Esophagus squamous epithelium (tissue), 4 donors: ENCODE results near the gene CDK16.

Experiments used
- POLR2A ChIP-seq, 4 donors: fragments of 450-650 bp; IDR thresholded peaks; one replicate each; pipeline ENCODE4 v1.6.1; 2017; ENCODE audit warnings: antibody characterized with exemption in 4 of 4, mild to moderate bottlenecking in 4 of 4, moderate library complexity in 3 of 4
- TF ChIP-seq, protein P1 (sequence below), 6 experiments: fragments of 450-650 bp in 4 of 6; fragments of 200-600 bp in 2 of 6; sonication (generic) in 2 of 6; IDR thresholded peaks; one replicate each; pipeline ENCODE4 v1.5.1; 2016 to 2019; ENCODE audit warnings: antibody characterized with exemption in 6 of 6, mild to moderate bottlenecking in 4 of 6, moderate library complexity in 4 of 6

DNA sequence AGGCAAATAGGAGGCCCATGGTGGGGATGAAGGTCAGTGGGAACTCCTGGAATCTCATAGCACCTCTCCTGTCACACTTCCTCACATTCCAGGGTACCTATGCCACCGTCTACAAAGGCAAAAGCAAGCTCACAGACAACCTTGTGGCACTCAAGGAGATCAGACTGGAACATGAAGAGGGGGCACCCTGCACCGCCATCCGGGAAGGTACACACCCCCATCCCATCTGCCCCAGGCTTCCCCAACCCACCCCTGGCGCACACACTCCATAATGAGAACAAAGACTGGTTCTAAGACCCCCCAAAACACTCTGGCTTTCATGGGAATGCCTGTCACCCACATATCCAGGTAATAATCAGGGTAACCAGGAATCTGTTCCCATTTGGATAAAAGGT is 6.4 kb downstream of the CDK16 start:
- TF ChIP-seq POLR2A (IDR thresholded peaks at IDR 0.05): no peak
- TF ChIP-seq, protein P1, sequence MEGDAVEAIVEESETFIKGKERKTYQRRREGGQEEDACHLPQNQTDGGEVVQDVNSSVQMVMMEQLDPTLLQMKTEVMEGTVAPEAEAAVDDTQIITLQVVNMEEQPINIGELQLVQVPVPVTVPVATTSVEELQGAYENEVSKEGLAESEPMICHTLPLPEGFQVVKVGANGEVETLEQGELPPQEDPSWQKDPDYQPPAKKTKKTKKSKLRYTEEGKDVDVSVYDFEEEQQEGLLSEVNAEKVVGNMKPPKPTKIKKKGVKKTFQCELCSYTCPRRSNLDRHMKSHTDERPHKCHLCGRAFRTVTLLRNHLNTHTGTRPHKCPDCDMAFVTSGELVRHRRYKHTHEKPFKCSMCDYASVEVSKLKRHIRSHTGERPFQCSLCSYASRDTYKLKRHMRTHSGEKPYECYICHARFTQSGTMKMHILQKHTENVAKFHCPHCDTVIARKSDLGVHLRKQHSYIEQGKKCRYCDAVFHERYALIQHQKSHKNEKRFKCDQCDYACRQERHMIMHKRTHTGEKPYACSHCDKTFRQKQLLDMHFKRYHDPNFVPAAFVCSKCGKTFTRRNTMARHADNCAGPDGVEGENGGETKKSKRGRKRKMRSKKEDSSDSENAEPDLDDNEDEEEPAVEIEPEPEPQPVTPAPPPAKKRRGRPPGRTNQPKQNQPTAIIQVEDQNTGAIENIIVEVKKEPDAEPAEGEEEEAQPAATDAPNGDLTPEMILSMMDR (IDR thresholded peaks at IDR 0.05): no peak
